Sigmoid colon (tissue), 7 donors: ENCODE results near the gene CDON. TPM values are rescaled to one million over a fixed set of nuclear protein-coding genes. Genes with fewer than 3 reads are reported as not detected.
"Not testable (repeated sequence)": the region's sequence is repeated elsewhere in the genome, so short reads cannot be mapped to it uniquely, and the experiment has no call there.

ENCODE experiments used
- DNase-seq: peaks from one replicate; pipeline ENCODE4 v3.0.0-alpha.2; 2019
- H3K27ac ChIP-seq, 4 donors: fragments of 200-600 bp; sonication (generic); one replicate each; pipeline ENCODE4 v1.5.1; 2016 to 2019; ENCODE audit warnings: mild to moderate bottlenecking in 1 of 4
- H3K27me3 ChIP-seq, 3 donors: fragments of 200-600 bp; sonication (generic); one replicate each; pipeline ENCODE4 v1.5.1; 2019; ENCODE audit warnings: mild to moderate bottlenecking in 1 of 3
- H3K36me3 ChIP-seq, 4 donors: fragments of 200-600 bp; sonication (generic); one replicate each; pipeline ENCODE4 v1.5.1; 2016 to 2019
- H3K4me1 ChIP-seq, 4 donors: fragments of 200-600 bp; sonication (generic); one replicate each; pipeline ENCODE4 v1.5.1; 2017 to 2019
- H3K4me3 ChIP-seq, 4 donors: fragments of 200-600 bp; sonication (generic); one replicate each; pipeline ENCODE4 v1.5.1; 2017 to 2019; ENCODE audit warnings: mild to moderate bottlenecking in 2 of 4, moderate library complexity in 1 of 4
- H3K9me3 ChIP-seq, 4 donors: fragments of 200-600 bp in 3 of 4; sonication (generic) in 3 of 4; one replicate each; pipeline versions ENCODE4 v1.5.1 to v1.6.1; 2013 to 2019
- CTCF ChIP-seq, 4 experiments: fragments of 450-650 bp in 3 of 4; fragments of 200-600 bp in 1 of 4; IDR thresholded peaks; one replicate each; pipeline ENCODE4 v1.5.1; 2016 to 2019; ENCODE audit warnings: antibody characterized with exemption in 4 of 4, mild to moderate bottlenecking in 3 of 4, moderate library complexity in 2 of 4
- EP300 ChIP-seq, 4 donors: sonication (generic); formaldehyde crosslinking; IDR thresholded peaks; one replicate each; pipeline ENCODE4 v1.6.1; 2017; ENCODE audit warnings: antibody characterized with exemption in 4 of 4
- POLR2A ChIP-seq, 2 donors: fragments of 450-650 bp; IDR thresholded peaks; one replicate each; pipeline ENCODE4 v1.6.1; 2016; ENCODE audit warnings: antibody characterized with exemption in 2 of 2, mild to moderate bottlenecking in 2 of 2, moderate library complexity in 2 of 2
- POLR2AphosphoS5 ChIP-seq, 4 donors: sonication (generic); formaldehyde crosslinking; IDR thresholded peaks; one replicate each; pipeline ENCODE4 v1.6.1; 2017; ENCODE audit warnings: antibody characterized with exemption in 4 of 4
- WGBS, 2 donors: extraction: QIAGEN DNeasy Blood & Tissue Kit; methylation state at CpG; one replicate each; pipeline ENCODE4 v1.1.7; 2013; 5-methylcytosine and 5-hydroxymethylcytosine counted together
- intact Hi-C: fragments of 100-400 bp; cut with DNase I; formaldehyde crosslinking; loops from one replicate; pipeline ENCODE4 v1.15.1; 2023
- polyA plus RNA-seq, 3 donors: library from polyadenylated mRNA; stranded (reverse); fragments of 200-250 nt; gene quantifications; one replicate each; pipeline ENCODE4 v1.2.3, GENCODE V29; 2013
- total RNA-seq, 4 donors: library from RNA; depleted of rRNA; stranded (reverse); fragments of >200 nt; gene quantifications; one replicate each; pipeline ENCODE4 v1.1.0, GENCODE V29; 2016
- donor health status: healthy with polysubstance abuse.
- donor health status: Bipolar disorder and iron deficiency.
- donor health status: healthy.

Gene CDON
- total and polyA plus RNA-seq, 7 donors = under 0.01 to 88.1 (median 48.9) TPM

DNA sequence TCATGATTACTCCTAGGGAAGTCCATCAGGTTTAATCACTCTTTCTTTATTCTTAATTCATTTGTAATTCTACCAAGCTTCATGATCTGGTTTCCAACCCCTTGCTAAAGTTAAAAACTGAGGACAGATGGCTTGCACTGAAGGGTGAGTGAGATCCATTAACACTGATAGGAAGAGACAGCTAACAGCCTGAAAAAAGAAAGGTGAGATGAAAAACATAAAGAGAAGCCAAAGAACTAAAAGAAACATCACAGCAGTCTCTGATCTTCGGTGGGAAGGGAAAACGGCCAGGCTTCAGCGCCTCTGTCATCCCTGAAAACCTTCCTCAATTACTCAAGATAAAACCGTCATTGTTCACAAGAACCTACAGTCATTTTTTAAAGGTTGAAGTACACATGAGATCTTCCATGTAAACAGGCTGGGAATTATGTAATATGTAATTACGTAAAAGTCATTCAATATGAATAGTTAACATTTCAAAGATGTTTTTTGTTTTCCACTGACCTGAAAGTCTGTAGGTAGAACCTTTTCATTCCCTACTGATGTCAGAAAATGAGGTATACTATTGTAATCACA, 75.5 kb downstream of the CDON start:
- intact Hi-C loops = no loop called here
- Histone ChIP-seq H3K27ac (peak overlapping the region in 2 of 4 donors; percentile 32 to 40), H3K36me3 (peaks cover 4 to 63% (median 8%) of the 10 kb centered on the region in 4 donors), H3K27me3 (no peaks in the 10 kb centered on the region), H3K4me3 (no peak overlapping the region), H3K9me3 (no peaks in the 10 kb centered on the region), H3K4me1 (peaks cover 0 to 18% (median 5%) of the 10 kb centered on the region in 4 donors)
- whole genome bisulfite sequencing, 2 donors = 57 to 75% methylated on average over 5 of the region's 5 CpGs
- DNase-seq = no peak
- TF ChIP-seq CTCF (IDR thresholded peaks at IDR 0.05) (no peak), POLR2AphosphoS5 (IDR thresholded peaks at IDR 0.05) (peak in 2 of 4 donors; percentile 13 to 26)

DNA sequence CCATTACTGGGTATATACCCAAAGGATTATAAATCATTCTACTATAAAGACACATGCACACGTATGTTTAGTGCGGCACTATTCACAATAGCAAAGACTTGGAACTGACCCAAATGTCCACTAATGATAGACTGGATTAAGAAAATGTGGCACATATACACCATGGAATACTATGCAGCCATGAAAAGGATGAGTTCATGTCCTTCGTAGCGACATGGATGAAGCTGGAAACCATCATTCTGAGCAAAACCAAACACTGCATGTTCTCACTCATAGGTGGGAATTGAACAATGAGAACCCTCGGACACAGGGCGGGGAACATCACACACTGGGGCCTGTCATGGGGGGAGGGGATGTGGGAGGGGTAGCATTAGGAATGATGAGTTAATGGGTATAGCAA, 76.7 kb downstream of the CDON start:
- H3K27ac ChIP-seq, DNase-seq, H3K27me3 ChIP-seq, H3K4me3 ChIP-seq, H3K9me3 ChIP-seq, intact Hi-C loops: not testable (repeated sequence)
- Histone ChIP-seq H3K4me1 (peaks cover 0 to 18% (median 5%) of the 10 kb centered on the region in 4 donors), H3K36me3 (peaks cover 4 to 73% (median 8%) of the 10 kb centered on the region in 4 donors)
- WGBS, 2 donors = 98% methylated on average over 6 of the region's 6 CpGs

DNA sequence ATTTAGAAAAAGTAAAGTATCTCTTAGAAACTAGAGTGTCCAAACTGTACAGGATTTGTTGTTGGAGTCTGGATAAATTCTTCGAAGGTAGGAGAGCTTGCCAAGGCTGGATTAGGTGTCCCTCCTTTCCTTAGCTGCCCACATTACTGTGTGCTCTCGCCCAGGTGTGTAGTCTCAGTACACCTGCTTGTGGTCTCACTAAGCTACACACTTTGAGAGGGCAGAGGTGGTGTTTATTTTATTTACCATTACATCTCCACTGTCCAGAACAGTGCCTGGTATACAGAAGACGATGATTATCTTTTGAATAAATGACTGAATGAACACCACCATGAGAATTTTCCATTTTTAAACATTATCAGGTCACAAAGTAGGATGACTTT, 80.3 kb downstream of the CDON start:
- Histone ChIP-seq H3K27me3 (no peaks in the 10 kb centered on the region), H3K4me1 (peaks cover 0 to 6% (median 2%) of the 10 kb centered on the region in 4 donors), H3K9me3 (no peaks in the 10 kb centered on the region), H3K27ac (no peak overlapping the region), H3K4me3 (no peak overlapping the region), H3K36me3 (peaks cover 0 to 75% (median 6%) of the 10 kb centered on the region in 4 donors)
- TF ChIP-seq EP300 (IDR thresholded peaks at IDR 0.05) (no peak), CTCF (IDR thresholded peaks at IDR 0.05) (no peak)
- intact Hi-C loops = no loop called here
- no peak for DNase-seq
- WGBS, 2 donors = 92 to 94% methylated on average over 3 of the region's 3 CpGs

- no peaks in the 10 kb centered on the region for H3K27me3 ChIP-seq
- TF ChIP-seq POLR2AphosphoS5 (IDR thresholded peaks at IDR 0.05) (no peak), POLR2A (IDR thresholded peaks at IDR 0.05) (no peak), EP300 (IDR thresholded peaks at IDR 0.05) (no peak), CTCF (IDR thresholded peaks at IDR 0.05) (no peak)
- 87 to 95% methylated on average over 8 of the region's 8 CpGs for WGBS, 2 donors
Measured at GRCh38 chr11:125980436-125980835, 82.2 kb downstream of the CDON start.

GRCh38 chr11:125979511-125979910, 83.2 kb downstream of the CDON start:
- H3K4me1 ChIP-seq = peaks cover 0 to 6% (median 0%) of the 10 kb centered on the region in 4 donors
- no peak overlapping the region for H3K4me3 ChIP-seq
- TF ChIP-seq CTCF (IDR thresholded peaks at IDR 0.05) (no peak), POLR2A (IDR thresholded peaks at IDR 0.05) (no peak), EP300 (IDR thresholded peaks at IDR 0.05) (no peak), POLR2AphosphoS5 (IDR thresholded peaks at IDR 0.05) (no peak)
- no peaks in the 10 kb centered on the region for H3K27me3 ChIP-seq
- DNase-seq = no peak
- H3K36me3 ChIP-seq = peaks cover 0 to 78% (median 6%) of the 10 kb centered on the region in 4 donors
- no peak overlapping the region for H3K27ac ChIP-seq
- no peaks in the 10 kb centered on the region for H3K9me3 ChIP-seq
- WGBS, 2 donors = 87 to 90% methylated on average over 3 of the region's 3 CpGs
- intact Hi-C loops = no loop called here

More at GRCh38 chr11:125980436-125980835, 82.2 kb downstream of the CDON start:
- Histone ChIP-seq H3K36me3 (peaks cover 0 to 78% (median 6%) of the 10 kb centered on the region in 4 donors), H3K4me1 (peaks cover 0 to 6% (median 0%) of the 10 kb centered on the region in 4 donors), H3K27ac (no peak overlapping the region), H3K9me3 (no peaks in the 10 kb centered on the region), H3K4me3 (no peak overlapping the region)
- no peak for DNase-seq
- intact Hi-C loops = no loop called here
